GM19395 (cell line): ENCODE results near the gene CABCOCO1.
"Not testable (repeated sequence)": the region's sequence is repeated elsewhere in the genome, so short reads cannot be mapped to it uniquely, and the experiment has no call there.

ENCODE experiments used
- ATAC-seq: cut with Tn5 transposase; IDR thresholded peaks from one replicate; pipeline ENCODE4 v1.9.1; 2021; ENCODE audit warnings: mild to moderate bottlenecking, moderate library complexity; ENCODE audit not compliant: unreplicated experiment

The CABCOCO1 gene

GRCh38 chr10:61705022-61705613 is 42.4 kb downstream of the CABCOCO1 start:
- no peak for ATAC-seq

- ATAC-seq, result no peak
These were observed 46.1 kb downstream of the CABCOCO1 start for GRCh38 chr10:61708846-61709245.

GRCh38 chr10:61712105-61712504 is 49.4 kb downstream of the CABCOCO1 start:
- not testable (repeated sequence) for ATAC-seq

- ATAC-seq, result not testable (repeated sequence)
These were observed 56.7 kb downstream of the CABCOCO1 start for GRCh38 chr10:61719475-61719874.

GRCh38 chr10:61719906-61720305 is 57.2 kb downstream of the CABCOCO1 start:
- no peak for ATAC-seq

GRCh38 chr10:61721431-61721830 is 58.7 kb downstream of the CABCOCO1 start:
- ATAC-seq, result no peak

GRCh38 chr10:61725221-61725620 is 62.5 kb downstream of the CABCOCO1 start:
- ATAC-seq, result not testable (repeated sequence)

- no peak for ATAC-seq
These were observed 66.9 kb downstream of the CABCOCO1 start for GRCh38 chr10:61729596-61729995.

- ATAC-seq, result no peak
These were observed 67.9 kb downstream of the CABCOCO1 start for GRCh38 chr10:61730671-61731070.

GRCh38 chr10:61731638-61732037 is 68.9 kb downstream of the CABCOCO1 start:
- ATAC-seq, result no peak

- no peak for ATAC-seq
These were observed 70.0 kb downstream of the CABCOCO1 start for GRCh38 chr10:61732629-61733278.

- no peak for ATAC-seq
These were observed 70.7 kb downstream of the CABCOCO1 start for GRCh38 chr10:61733358-61733940.

GRCh38 chr10:61735882-61736281 is 73.2 kb downstream of the CABCOCO1 start:
- no peak for ATAC-seq

GRCh38 chr10:61737455-61737854 is 74.7 kb downstream of the CABCOCO1 start:
- ATAC-seq, result not testable (repeated sequence)

- ATAC-seq, result no peak
These were observed 80.1 kb downstream of the CABCOCO1 start for GRCh38 chr10:61742812-61743211.

GRCh38 chr10:61744469-61744868 is 81.7 kb downstream of the CABCOCO1 start:
- ATAC-seq, result no peak

GRCh38 chr10:61746377-61746776 is 83.6 kb downstream of the CABCOCO1 start:
- ATAC-seq, result no peak

GRCh38 chr10:61747307-61747706 is 84.6 kb downstream of the CABCOCO1 start:
- no peak for ATAC-seq

- ATAC-seq, result no peak
These were observed 86.6 kb downstream of the CABCOCO1 start for GRCh38 chr10:61749291-61749690.

GRCh38 chr10:61750943-61751471 is 88.3 kb downstream of the CABCOCO1 start:
- ATAC-seq, result peak; percentile 80

- peak; percentile 15 for ATAC-seq
These were observed 88.9 kb downstream of the CABCOCO1 start for GRCh38 chr10:61751599-61751998.
